ENCODE results near the gene RNF208.
A peak's percentile ranks its signal among the peaks of the same experiment; 100 is the strongest.

The RNF208 gene

DNA sequence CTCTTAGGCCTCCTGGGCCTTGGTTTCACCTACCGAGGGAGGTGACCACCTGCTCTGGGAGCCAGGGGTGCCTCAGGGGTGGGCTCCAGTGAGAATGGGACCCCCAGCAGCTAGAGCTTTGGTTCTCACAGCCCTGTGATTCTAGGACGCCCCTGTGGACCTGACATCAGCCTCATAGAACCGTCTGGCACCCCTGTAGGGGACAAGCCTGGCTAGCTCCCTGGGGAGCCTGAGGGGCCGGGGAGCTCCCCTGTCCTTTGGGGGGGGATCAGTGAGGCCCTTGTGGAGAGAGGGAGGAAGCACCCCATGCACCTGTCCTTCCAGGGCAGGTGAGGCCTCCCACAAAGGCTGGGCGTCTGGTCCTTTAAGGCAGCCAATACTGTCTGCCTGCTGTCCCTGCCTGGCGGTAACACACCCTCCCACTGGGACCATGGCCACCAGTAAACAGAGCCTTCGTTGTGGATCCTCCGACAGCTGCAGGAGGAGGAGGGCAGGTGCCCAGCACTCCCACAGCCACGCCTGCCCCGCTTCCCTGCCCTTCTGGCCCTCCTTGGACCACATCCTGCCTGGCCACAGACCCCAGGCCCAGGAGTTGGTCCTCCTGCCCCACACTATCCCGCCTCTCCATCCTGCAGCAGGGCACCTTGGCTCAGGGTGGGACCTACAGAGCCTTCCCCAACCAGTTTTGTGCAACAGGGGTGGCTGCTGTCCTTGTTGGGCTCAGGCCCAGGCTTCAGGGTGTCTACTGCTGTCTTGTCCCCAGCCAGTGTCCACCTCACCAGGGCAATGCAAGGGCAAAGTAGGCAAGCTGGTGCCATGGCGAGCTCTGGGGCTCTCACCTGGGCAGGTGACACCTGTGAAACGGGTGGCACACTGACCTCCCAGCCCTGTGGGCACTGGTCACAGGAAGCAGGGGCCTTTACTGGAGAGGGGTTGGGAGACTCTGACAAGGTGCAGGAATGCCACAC, 16.0 kb upstream of the RNF208 start:
- DNase-seq: no peak

DNA sequence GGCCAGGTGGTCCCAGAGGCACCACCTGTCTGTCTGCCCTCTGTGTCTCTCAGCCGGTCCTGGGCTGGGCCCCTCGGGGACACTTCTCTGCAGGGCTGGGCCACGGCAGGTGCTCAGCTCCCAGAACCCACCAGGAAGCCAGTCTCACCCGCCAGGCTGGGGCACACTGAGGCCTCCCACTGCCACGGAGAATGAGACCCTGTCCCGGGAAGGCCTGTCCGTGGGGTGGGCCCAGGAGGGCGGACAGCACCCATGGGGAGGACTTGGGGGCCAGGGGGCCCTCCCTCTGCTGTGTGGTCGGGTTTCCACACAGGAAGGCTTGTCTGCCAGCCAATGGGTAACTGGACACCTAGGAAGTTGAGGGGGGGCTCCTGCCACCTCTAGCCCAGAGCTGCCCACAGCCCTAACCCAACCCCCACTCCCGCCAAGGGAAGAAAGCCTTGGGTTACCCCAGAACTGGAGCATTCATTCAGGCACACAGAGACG, 14.9 kb upstream of the RNF208 start:
- DNase-seq: no peak

DNA sequence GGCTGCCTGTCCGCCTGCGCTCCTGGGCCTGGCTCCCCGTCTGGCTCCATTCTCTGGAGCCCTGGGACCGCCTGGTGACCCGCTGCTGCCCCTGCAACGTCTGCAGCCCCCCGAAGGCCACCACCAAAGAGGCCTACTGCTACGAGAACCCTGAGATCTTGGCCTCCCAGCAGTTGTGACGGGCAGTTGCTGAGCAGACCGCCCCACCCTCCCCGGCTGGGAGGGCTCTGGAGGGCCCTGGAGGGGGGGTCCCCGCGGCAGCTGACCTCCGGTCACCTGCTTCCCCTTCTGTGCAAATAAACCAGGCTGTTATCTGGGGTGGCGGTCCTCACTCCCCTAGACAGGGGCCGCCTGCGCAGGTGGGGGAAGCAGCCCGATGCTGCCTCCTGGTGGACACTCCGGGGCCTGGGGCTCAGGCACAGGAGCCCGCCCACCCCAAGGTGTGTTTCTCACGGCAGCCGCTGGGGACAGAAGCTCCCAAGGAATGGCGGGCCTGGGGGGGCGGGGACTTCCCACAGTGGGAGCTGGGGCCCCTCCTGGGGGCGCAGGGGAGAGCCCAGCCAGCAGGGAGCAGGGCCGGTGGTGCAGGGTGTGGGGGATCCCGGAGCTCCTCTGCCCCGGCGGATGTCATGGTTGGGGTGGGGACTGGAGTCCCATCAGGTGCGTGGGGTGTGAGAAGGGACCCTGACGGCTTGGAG, 14.3 kb upstream of the RNF208 start:
- DNase-seq: peak; percentile 94

DNA sequence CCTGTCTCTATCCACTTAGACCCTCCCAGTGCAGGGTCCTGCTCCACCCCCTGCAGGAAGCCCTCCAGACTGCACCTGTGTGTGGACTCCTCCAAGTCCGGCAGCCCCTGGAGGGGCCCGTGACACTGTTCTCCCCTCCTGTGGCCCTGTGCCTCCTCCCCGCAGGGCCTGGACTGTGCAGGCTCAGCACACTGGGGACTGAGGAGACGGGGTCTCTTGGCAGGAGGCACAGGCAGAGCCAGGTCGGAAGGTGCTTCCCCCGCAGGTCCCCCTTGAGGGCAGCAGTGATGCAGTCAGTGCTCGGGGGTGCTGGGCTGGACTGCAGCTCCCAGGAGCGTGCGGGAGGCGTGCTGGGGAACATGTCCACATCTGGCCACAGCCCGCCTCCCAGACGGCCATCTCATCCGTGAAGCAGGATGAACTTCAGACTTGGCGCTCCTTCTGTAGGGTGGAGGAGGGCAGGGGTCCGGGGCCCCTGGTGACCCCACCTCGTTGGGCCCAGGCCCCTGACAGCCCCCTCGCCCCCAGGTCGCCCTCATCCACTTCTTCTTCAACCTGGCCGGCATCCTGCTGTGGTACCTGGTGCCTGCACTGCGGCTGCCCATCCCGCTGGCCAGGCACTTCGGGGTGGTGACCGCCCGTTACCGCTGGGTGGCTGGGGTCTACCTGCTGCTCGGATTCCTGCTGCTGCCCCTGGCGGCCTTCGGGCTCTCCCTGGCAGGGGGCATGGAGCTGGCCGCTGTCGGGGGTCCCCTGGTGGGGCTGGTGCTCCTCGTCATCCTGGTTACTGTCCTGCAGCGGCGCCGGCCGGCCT, 13.6 kb upstream of the RNF208 start:
- no peak for DNase-seq

DNA sequence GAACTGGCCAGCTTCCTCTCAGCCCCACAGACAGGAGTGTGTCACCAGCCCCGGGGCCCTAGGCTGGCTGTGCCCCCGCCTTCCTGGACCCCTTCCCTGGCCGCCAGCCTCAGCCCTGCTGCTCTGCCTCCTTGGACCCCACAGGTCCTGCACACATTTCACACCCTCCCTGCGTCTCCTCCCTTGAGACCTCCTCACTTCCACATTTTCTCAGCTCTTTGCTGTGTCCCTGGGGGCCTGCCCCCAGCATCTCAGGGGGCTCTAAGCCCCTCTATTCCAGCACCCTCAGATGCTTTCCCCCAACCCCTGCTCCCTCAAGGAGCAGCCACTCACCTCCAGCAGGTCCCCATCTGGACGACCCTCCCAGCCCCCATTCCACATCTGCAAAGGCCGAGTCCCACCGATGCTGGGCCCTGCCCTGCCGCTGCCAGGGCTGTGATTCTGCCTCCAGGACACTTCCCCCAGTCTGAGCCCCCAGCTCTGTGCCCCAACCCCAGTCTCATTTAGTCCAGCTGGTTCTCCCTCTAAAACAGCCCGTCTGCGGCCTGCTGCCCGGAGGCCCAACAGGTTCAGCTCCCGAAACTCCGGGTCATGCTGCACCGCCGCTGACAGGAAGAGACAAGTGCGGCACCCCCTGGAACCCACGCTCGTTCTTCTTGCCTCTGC, 12.9 kb upstream of the RNF208 start:
- DNase-seq: no peak

DNA sequence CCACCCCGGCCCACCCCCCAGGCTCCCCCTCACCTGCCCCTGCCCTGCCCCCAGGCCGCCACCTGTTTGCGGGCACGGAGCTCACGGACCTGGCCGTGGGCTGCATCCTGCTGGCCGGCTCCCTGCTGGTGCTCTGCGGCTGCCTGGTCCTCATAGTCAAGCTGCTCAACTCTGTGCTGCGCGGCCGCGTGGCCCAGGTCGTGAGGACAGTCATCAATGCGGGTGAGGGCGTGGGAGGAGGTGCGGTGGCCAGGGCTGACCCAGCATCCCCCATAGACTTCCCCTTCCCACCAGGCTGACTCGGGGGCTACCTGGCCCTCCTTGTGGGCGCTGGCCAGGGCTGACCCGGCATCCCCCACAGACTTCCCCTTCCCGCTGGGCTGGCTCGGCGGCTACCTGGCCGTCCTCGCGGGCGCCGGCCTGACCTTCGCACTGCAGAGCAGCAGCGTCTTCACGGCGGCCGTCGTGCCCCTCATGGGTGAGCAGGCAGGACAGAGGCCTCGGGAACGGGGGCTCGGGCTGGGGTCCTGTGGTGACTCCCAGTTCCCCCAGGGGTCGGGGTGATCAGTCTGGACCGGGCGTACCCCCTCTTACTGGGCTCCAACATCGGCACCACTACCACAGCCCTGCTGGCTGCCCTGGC, 12.1 kb upstream of the RNF208 start:
- no peak for DNase-seq

DNA sequence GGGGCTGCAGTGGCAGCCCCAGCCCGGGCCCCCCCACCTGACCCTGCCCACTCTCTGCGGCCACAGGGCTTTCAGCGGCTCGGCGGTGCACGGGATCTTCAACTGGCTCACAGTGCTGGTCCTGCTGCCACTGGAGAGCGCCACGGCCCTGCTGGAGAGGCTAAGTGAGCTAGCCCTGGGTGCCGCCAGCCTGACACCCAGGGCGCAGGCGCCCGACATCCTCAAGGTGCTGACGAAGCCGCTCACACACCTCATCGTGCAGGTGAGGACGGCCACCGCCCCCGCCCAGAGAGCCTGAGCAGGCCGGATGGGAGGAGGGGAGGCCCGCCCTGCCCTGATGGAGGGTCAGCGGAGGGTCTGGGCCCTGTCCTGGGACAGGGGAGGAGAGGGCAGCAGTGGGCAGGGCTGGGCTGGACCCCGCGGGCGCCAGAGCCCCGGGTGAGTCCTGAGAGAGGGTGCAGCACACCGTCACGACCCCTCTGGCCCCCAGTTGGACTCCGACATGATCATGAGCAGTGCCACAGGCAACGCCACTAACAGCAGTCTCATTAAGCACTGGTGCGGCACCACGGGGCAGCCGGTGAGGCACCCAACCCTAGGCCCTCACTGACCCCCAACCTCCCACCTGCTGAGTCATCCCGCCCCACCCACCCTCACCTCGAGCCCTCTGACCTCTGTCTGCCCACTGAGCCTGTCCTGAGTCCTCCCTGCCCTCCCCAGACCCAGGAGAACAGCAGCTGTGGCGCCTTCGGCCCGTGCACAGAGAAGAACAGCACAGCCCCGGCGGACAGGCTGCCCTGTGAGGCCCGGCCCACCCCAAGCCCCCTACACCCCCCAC, 11.3 kb upstream of the RNF208 start:
- DNase-seq: no peak

DNA sequence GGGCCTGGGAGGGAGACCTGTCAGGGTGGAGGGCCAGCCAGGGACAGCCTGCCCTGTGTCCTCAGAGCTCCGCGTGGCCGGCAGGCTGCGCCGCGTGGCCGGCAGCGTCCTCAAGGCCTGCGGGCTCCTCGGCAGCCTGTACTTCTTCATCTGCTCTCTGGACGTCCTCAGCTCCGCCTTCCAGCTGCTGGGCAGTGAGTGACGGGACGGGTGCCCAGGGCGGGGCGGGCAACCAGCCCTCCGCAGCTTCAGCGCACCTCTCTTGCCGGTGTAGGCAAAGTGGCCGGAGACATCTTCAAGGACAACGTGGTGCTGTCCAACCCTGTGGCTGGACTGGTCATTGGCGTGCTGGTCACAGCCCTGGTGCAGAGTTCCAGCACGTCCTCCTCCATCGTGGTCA, 10.5 kb upstream of the RNF208 start:
- no peak for DNase-seq

DNA sequence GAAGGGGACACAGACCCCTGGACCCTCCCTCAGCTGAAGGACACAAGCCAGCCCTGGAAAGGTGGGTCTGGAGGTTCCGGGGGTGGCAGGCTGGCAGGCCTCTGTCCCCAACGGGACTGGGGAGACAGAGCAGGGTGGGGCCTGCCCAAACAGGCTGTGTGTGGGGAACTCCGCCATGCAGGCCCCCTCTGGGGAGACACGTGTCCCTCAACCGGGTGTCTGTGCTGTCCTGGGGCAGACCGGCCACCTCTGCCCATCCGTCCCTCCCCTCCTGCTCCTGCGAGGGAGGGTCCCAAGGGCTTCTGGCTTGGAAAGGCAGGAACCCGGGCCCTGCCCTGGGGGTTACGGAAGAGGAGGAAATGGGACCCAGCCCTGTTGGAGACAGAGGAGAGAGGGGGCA, 10.1 kb upstream of the RNF208 start:
- no peak for DNase-seq

DNA sequence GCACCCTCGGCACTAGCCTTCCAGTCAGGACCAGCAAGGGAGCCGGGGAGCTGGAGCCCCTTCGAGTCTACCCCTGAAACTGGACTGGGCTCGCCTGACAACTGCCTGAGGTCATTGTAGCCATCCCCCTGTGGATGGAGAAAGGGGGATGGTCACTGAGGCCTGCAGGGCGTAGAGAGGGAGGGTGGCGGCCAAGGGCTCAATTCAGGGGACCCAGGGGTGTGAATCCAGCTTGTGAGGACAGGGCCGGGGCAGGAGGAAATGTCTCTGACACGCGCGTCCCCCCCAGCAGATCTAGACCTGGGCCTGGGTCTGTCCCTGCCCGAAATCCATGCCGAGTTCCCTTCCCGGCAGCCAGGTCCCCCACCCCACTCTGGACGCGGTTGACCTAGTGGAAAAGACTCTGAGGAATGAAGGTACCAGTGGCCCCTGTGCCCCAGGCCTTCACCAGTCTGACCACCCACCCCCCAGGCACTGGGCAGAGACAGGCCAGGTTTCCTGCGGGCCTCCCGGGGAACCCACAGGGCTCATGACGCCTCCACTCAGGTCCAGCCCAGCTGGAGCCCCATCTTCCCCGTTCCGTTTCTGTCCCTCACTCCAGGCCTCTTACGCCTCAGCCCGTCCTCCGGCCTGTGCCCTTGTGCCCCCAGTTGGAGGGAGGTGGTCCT, 9.5 kb upstream of the RNF208 start:
- DNase-seq: no peak

DNA sequence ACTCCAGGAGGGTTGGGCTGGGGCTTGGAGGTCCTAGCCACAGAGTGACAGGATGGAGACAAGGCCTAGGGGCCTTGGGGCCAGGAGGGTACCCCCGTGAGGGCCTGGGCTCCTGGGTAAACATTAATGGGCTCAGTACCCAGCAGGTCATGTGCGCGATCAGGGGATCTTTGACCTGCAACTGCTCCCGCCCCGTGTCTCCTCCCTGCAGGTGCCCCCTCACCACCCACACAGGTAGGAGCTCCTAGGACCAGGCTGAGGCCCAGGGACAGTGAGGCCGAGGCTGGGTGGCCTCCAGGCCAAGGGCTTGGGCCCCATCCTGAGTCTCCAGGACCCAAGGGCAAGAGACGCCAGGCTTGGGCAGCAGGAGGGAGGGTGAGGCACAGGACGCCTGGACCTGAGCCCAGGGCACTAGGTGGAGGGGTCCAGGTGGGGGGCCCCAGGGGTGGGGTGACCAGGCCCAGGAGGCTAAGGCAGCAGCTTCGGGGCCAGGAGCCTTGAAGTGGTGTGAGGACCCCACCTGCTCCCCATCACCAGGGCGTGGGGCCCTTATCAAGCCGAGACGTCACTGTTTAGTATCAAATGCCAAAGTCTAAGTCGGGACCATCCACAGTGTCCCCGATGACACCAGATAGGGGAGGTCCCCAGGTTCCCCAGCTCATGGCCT, 8.8 kb upstream of the RNF208 start, which contains the start of gene SLC34A3:
SLC34A3 (plus strand) TSS at position 197 of the 667 bp plus-strand sequence. CDS start 802 bp downstream, outside the sequence.
- no peak for DNase-seq

DNA sequence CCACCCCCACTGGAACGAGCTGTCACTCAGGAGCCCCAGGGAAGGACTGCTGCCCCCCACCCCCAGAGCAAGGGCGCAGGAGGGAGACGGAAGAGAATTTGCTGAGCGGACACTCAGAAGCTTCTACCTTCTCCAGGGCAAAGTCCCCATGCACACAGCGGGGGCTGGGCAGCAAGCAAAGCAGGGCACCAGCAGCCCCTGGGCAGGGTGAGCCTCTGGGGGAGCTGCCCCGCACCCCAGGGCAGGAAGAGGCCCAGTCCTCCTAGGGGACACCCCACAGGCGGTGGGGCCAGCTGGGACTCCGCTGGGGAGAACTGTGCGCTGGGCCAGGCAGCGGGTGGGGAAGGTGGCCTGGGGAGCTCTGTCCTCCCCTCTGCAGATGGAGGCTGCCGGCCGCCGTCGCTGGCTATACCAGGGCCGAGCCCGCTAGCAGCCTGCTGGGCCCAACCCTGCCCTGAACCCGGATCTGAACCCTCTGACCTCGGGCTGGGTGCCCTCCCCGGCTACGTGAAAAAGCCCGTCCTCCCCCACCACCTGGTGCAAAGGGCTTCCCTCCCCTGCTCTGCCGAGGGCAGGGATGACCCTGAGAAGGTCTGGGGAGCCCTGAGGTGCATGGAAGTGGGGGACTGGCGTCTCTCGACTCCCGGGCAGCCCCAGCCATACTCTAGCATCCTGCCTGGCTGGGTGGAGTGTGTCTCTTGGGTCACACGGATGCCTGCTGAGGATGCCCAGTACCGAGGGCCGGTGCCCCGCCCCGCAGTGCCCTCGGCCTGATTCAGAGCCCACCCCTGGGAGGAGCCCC, 8.1 kb upstream of the RNF208 start:
- no peak for DNase-seq

DNA sequence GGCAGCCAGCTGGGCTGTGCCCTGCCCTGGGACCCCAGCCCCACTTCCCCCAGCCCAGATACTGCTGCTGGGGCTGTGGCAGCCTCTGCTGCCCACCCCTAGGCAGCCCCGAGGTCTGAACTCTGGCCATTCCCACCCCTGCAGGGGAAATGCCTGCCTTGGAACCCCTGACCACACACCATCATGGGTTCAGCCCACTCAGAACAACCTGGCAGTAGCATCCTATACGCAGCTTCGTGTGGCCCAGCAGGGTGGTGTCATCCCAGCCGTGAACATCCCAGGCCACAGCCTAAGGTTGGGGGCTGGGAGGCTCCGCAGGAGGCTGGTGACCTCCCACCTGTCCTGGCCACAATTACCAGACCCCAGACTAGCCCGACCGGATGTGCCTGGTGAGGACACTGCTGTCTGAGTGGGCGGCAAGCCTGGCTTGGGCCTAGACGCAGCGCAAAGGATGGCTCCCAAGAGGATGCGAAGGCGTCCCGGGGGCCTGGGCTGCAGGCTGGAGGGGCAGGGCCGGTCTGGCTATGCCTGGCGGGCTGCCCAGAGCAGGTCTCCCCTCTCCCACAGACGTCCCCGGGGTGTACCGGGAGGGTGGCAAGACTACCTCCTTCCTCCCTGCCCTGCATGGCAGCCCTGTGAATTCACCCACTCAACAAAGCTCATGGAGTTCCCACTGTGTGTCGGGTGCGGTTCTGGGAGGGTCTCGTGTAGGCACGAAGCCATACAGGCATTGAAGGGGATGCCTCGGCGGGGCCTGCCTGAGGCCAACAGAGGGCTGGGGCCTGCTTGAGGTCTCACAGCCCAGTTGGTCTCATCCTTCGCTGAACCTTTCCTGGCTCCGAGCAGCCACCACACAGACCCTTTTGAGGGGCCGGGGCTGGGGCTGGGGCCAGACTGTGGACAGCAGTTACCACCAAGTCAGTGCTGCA, 7.2 kb upstream of the RNF208 start:
- no peak for DNase-seq

DNA sequence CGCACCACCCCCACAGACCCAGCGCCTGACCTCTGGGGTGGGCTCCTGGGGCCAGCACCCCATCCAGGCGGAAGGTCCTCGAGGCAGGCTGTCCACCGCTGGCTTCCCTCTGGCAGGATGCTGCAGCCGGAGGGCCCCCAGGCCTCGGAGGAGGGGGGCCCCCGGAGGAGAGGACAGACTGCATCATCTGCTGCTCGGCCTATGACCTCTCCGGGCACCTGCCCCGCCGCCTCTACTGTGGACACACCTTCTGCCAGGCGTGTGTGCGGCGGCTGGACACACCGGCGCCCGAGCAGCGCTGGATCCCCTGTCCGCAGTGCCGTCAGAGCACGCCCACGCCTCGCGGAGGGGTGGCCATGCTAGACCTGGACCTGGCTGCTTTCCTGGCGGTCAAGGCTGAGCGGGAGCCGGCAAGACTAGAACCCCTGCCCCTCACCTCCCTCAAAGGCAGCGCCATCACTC, 6.5 kb upstream of the RNF208 start:
- no peak for DNase-seq

DNA sequence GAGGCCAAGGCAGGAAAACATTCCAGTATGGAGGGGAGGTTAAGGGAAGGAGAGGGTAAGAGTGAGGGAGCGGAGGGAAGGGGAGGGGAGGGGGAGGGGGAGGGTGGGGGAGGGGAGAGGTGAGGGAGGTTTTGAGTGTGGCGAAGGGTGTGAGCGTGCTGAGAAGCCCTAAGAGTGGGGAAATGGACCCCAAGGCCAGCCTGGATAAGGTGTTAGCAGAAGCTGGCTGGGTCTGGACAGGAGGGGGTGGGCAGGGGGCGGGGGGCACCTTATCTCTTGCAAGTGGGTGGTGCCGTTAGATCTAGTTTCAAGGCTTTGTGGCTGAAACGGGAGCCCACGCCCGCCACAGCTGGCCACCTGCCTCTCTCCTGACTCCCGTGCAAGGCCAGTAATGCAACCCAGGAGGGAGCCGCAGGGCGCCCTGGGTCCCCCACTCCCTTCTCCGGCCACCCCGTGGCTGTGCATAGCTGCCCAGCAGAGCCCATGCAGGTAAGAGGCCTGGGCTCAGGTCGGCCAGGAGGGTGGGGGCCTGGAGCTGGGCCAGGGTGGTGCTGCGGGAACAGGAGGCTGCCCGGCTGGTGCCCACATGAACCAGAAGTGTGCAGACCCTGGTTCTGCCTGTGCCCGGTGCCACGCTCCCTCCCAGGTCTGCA, 5.9 kb upstream of the RNF208 start:
- DNase-seq: no peak

DNA sequence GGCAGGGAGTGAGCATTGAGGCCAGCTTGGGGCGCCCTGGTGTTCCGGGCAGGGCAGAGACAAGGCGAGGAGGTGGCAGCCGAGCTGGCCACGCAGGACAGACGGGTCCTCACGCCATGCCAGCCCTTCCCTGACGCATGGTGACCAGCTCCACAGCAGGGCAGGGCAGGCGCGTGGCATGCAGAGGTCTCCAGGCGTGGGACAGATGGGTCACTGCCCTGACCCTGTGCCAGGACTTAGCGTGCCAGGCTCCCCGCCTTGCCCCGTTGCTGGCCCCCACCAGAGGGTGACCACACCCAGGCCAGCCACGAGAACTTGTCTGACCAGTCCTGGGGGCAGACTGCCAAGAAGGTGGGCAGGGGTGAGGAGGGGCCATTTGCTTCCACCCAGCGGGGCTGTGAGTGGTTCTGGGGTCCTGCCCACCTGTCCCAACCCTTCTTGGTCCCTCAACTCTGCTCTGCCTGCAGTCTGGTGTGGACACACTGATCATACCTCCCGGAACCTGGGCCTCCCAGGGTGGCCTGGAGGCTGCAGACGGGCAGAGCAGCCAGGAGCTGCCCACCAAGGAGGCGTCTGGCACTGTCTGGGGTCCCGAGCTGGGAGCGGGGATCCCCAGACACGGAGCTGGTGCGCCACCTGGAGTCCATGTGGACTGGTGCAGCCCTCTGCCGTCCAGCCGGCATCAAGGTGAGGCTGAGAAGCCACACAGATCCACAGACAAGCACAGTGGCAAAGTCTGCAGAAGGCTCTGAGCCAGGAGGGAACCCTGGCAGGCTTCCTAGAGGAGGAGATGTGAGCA, 5.2 kb upstream of the RNF208 start, which contains the start of gene RNF224:
RNF224 (plus strand) TSS at position 449 of the 799 bp plus-strand sequence. CDS start 834 bp downstream, outside the sequence.
- peak; percentile 87 for DNase-seq
